GM12878 (cell line): ENCODE results near the gene TMCO6. TPM values are rescaled to one million over a fixed set of nuclear protein-coding genes. Genes with fewer than 3 reads are reported as not detected.

ENCODE experiments used
- ATF7 ChIP-seq: fragments of 450-650 bp; IDR thresholded peaks from 2 replicates; pipeline ENCODE4 v1.6.1; 2016; ENCODE audit warnings: low read depth, mild to moderate bottlenecking
- GATAD2B ChIP-seq: fragments of 450-650 bp; conservative IDR thresholded peaks from 2 replicates; pipeline ENCODE4 v1.6.1; 2017; ENCODE audit warnings: low read depth, mild to moderate bottlenecking, moderate library complexity
- JUND ChIP-seq: IDR thresholded peaks from 2 replicates; pipeline ENCODE4 v1.6.1; 2012; ENCODE audit warnings: low read depth, mild to moderate bottlenecking, low read length, improper control_type of control experiment, moderate library complexity
- MXI1 ChIP-seq: fragments of 150-350 bp; IDR thresholded peaks from 2 replicates; pipeline ENCODE4 v1.6.1; 2011; ENCODE audit warnings: low read depth, mild to moderate bottlenecking, inconsistent platforms, low read length, improper control_type of control experiment
- MYC ChIP-seq: IDR thresholded peaks from 2 replicates; pipeline ENCODE4 v1.6.1; 2011; ENCODE audit warnings: mild to moderate bottlenecking, low read length, moderate library complexity, inconsistent platforms; ENCODE audit not compliant: insufficient read depth, insufficient replicate concordance, insufficient read length, severe bottlenecking
- YBX1 ChIP-seq: fragments of 450-650 bp; IDR thresholded peaks from 2 replicates; pipeline ENCODE4 v1.6.1; 2016; ENCODE audit warnings: antibody characterized with exemption
- polyA plus RNA-seq, 11 experiments: library from polyadenylated mRNA; depleted of rRNA in 4 of 11; unstranded in 6 of 11; stranded (reverse) in 5 of 11; fragments of >200 nt; fragmentation: Nextera tagmentation in 4 of 11; fragmentation: Illumina TruSeq in 1 of 11; extraction: Ambion mirVana in 4 of 11; extraction: Trizol in 1 of 11; gene quantifications; 1 replicate in 1 of 11; 2 replicates in 10 of 11; pipeline versions ENCODE4 v1.2.1 to v1.2.3, GENCODE V29; 2011 to 2016; ENCODE audit warnings: inconsistent platforms in 2 of 11, missing spikeins in 2 of 11, low read depth in 1 of 11
- total RNA-seq, 4 experiments: library from RNA; depleted of rRNA in 3 of 4; stranded (reverse); fragments of >200 nt in 3 of 4; fragmentation: Illumina TruSeq in 1 of 4; extraction: Trizol in 1 of 4; gene quantifications; 2 replicates each; pipeline versions ENCODE4 v1.2.1 to v1.2.3, GENCODE V29; 2013 to 2021
- TF ChIP-seq, protein P1 (sequence below): fragments of 450-650 bp; IDR thresholded peaks from 2 replicates; pipeline ENCODE4 v1.6.1; 2017; ENCODE audit warnings: antibody characterized with exemption, mild to moderate bottlenecking, moderate library complexity
- TF ChIP-seq, protein P2 (sequence below): fragments of 450-650 bp; IDR thresholded peaks from 2 replicates; pipeline ENCODE4 v1.6.1; 2016; ENCODE audit warnings: mild to moderate bottlenecking

The TMCO6 gene
- total and polyA plus RNA-seq, 10 of the 15 experiments (the other 5 are each of a cell fraction or from before 2014, with no cell fraction given): 4.1 to 21.6 (median 11.7) TPM

DNA sequence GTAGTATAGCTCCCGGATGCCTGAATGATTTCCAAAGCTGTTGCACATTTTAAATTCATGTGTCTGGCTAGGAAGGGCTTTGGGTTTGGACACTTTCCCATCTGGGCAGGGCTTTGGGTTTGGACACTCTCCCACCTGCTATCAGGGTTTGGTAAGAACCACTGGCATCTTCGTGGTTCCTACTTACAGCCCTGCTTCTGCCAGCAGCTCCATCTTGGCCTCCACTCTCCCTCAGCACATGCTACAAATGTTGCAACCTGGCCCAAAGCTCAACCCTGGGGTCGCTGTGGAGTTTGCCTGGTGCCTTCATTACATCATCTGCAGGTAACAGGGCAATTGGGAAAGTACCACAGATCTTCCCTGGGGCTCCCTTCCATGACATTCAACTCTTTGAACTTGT is 3.5 kb downstream of the TMCO6 start (continued):
- TF ChIP-seq, protein P1, sequence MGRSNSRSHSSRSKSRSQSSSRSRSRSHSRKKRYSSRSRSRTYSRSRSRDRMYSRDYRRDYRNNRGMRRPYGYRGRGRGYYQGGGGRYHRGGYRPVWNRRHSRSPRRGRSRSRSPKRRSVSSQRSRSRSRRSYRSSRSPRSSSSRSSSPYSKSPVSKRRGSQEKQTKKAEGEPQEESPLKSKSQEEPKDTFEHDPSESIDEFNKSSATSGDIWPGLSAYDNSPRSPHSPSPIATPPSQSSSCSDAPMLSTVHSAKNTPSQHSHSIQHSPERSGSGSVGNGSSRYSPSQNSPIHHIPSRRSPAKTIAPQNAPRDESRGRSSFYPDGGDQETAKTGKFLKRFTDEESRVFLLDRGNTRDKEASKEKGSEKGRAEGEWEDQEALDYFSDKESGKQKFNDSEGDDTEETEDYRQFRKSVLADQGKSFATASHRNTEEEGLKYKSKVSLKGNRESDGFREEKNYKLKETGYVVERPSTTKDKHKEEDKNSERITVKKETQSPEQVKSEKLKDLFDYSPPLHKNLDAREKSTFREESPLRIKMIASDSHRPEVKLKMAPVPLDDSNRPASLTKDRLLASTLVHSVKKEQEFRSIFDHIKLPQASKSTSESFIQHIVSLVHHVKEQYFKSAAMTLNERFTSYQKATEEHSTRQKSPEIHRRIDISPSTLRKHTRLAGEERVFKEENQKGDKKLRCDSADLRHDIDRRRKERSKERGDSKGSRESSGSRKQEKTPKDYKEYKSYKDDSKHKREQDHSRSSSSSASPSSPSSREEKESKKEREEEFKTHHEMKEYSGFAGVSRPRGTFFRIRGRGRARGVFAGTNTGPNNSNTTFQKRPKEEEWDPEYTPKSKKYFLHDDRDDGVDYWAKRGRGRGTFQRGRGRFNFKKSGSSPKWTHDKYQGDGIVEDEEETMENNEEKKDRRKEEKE: no peak
- TF ChIP-seq MXI1 (no peak), JUND (no peak), GATAD2B (no peak), YBX1 (no peak), MYC (no peak), ATF7 (no peak)
- TF ChIP-seq, protein P2, sequence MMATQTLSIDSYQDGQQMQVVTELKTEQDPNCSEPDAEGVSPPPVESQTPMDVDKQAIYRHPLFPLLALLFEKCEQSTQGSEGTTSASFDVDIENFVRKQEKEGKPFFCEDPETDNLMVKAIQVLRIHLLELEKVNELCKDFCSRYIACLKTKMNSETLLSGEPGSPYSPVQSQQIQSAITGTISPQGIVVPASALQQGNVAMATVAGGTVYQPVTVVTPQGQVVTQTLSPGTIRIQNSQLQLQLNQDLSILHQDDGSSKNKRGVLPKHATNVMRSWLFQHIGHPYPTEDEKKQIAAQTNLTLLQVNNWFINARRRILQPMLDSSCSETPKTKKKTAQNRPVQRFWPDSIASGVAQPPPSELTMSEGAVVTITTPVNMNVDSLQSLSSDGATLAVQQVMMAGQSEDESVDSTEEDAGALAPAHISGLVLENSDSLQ: no peak
